ENCODE results near the gene DTWD1.

- no peak for TF ChIP-seq FOXM1 (IDR thresholded peaks at IDR 0.05; ENCODE audit: borderline replicate concordance)
- TF ChIP-seq ELF4 (IDR thresholded peaks at IDR 0.05) = no peak
- TF ChIP-seq TARDBP (IDR thresholded peaks at IDR 0.05) = no peak
- no peak for TF ChIP-seq HDGF (IDR thresholded peaks at IDR 0.05; ENCODE audit: borderline replicate concordance)
- no peak for TF ChIP-seq SP1 (IDR thresholded peaks at IDR 0.05)
- no peak for TF ChIP-seq FOXK2 (IDR thresholded peaks at IDR 0.05)
- TF ChIP-seq BHLHE40 (IDR thresholded peaks at IDR 0.05; ENCODE audit: borderline replicate concordance) = no peak
- no peak for TF ChIP-seq LEF1 (IDR thresholded peaks at IDR 0.05; ENCODE audit: borderline replicate concordance)
- TF ChIP-seq SUZ12 (IDR thresholded peaks at IDR 0.05) = no peak
Observed at GRCh38 chr15:49619226-49619625, 1.6 kb upstream of the DTWD1 start.
